Measurements from ENCODE around the gene TELO2.

Gene TELO2

GRCh38 chr16:1541293-1542165 is 48.4 kb downstream of the TELO2 start:
- Histone ChIP-seq H3K9me3 (ENCODE audit: insufficient read depth, low read length) (no peaks in the 10 kb centered on the region), H3K27me3 (ENCODE audit: low read depth, low read length) (no peaks in the 10 kb centered on the region), H3K79me2 (ENCODE audit: low read length) (no peaks in the 10 kb centered on the region), H3K36me3 (replicated peaks; ENCODE audit: low read depth, low read length) (no peaks in the 10 kb centered on the region), H4K20me1 (ENCODE audit: insufficient read depth, low read length) (no peaks in the 10 kb centered on the region), H2AFZ (ENCODE audit: low read depth, low read length) (no peak overlapping the region), H3K4me1 (ENCODE audit: low read length) (peaks cover 5% of the 10 kb centered on the region), H3K9ac (ENCODE audit: low read length) (no peak overlapping the region), H3K4me3 (ENCODE audit: low read length) (no peak overlapping the region), H3K4me2 (ENCODE audit: low read length) (no peak overlapping the region), H3K27ac (ENCODE audit: low read length) (no peak overlapping the region)
- no peak for TF ChIP-seq EZH2phosphoT487 (IDR thresholded peaks at IDR 0.05; ENCODE audit: low read depth)
- no peak for TF ChIP-seq CTCF (IDR thresholded peaks at IDR 0.05; ENCODE audit: low read depth, low read length)

GRCh38 chr16:1542166-1542500 is 49.0 kb downstream of the TELO2 start:
- H4K20me1 ChIP-seq (ENCODE audit: insufficient read depth, low read length), result no peaks in the 10 kb centered on the region
- no peak overlapping the region for H3K4me3 ChIP-seq (ENCODE audit: low read length)
- no peak overlapping the region for H3K27ac ChIP-seq (ENCODE audit: low read length)
- H3K79me2 ChIP-seq (ENCODE audit: low read length), result no peaks in the 10 kb centered on the region
- H3K36me3 ChIP-seq (replicated peaks; ENCODE audit: low read depth, low read length), result no peaks in the 10 kb centered on the region
- no peaks in the 10 kb centered on the region for H3K9me3 ChIP-seq (ENCODE audit: insufficient read depth, low read length)
- TF ChIP-seq CTCF (IDR thresholded peaks at IDR 0.05; ENCODE audit: low read depth, low read length), result no peak
- TF ChIP-seq EZH2phosphoT487 (IDR thresholded peaks at IDR 0.05; ENCODE audit: low read depth), result no peak
- no peak overlapping the region for H2AFZ ChIP-seq (ENCODE audit: low read depth, low read length)
- no peak overlapping the region for H3K9ac ChIP-seq (ENCODE audit: low read length)
- H3K27me3 ChIP-seq (ENCODE audit: low read depth, low read length), result no peaks in the 10 kb centered on the region
- no peak overlapping the region for H3K4me2 ChIP-seq (ENCODE audit: low read length)
- peaks cover 5% of the 10 kb centered on the region for H3K4me1 ChIP-seq (ENCODE audit: low read length)

GRCh38 chr16:1542533-1542932 is 49.4 kb downstream of the TELO2 start:
- Histone ChIP-seq H3K4me1 (ENCODE audit: low read length) (peaks cover 5% of the 10 kb centered on the region), H3K9ac (ENCODE audit: low read length) (no peak overlapping the region), H3K4me2 (ENCODE audit: low read length) (no peak overlapping the region), H3K9me3 (ENCODE audit: insufficient read depth, low read length) (no peaks in the 10 kb centered on the region), H3K4me3 (ENCODE audit: low read length) (no peak overlapping the region), H3K79me2 (ENCODE audit: low read length) (no peaks in the 10 kb centered on the region), H2AFZ (ENCODE audit: low read depth, low read length) (no peak overlapping the region), H3K27ac (ENCODE audit: low read length) (no peak overlapping the region), H4K20me1 (ENCODE audit: insufficient read depth, low read length) (no peaks in the 10 kb centered on the region), H3K27me3 (ENCODE audit: low read depth, low read length) (no peaks in the 10 kb centered on the region), H3K36me3 (replicated peaks; ENCODE audit: low read depth, low read length) (no peaks in the 10 kb centered on the region)
- no peak for TF ChIP-seq CTCF (IDR thresholded peaks at IDR 0.05; ENCODE audit: low read depth, low read length)
- no peak for TF ChIP-seq EZH2phosphoT487 (IDR thresholded peaks at IDR 0.05; ENCODE audit: low read depth)

- H3K36me3 ChIP-seq (replicated peaks; ENCODE audit: low read depth, low read length), result no peaks in the 10 kb centered on the region
- peaks cover 5% of the 10 kb centered on the region for H3K4me1 ChIP-seq (ENCODE audit: low read length)
- no peak for TF ChIP-seq CTCF (IDR thresholded peaks at IDR 0.05; ENCODE audit: low read depth, low read length)
- TF ChIP-seq EZH2phosphoT487 (IDR thresholded peaks at IDR 0.05; ENCODE audit: low read depth), result no peak
- no peak overlapping the region for H3K27ac ChIP-seq (ENCODE audit: low read length)
- H4K20me1 ChIP-seq (ENCODE audit: insufficient read depth, low read length), result no peaks in the 10 kb centered on the region
- H3K4me3 ChIP-seq (ENCODE audit: low read length), result peak overlapping the region; percentile 51
- H2AFZ ChIP-seq (ENCODE audit: low read depth, low read length), result peak overlapping the region; percentile 77
- no peaks in the 10 kb centered on the region for H3K9me3 ChIP-seq (ENCODE audit: insufficient read depth, low read length)
- no peaks in the 10 kb centered on the region for H3K79me2 ChIP-seq (ENCODE audit: low read length)
- no peaks in the 10 kb centered on the region for H3K27me3 ChIP-seq (ENCODE audit: low read depth, low read length)
- peak overlapping the region; percentile 68 for H3K4me2 ChIP-seq (ENCODE audit: low read length)
- no peak overlapping the region for H3K9ac ChIP-seq (ENCODE audit: low read length)
Observed at GRCh38 chr16:1543085-1543896, 50.1 kb downstream of the TELO2 start.
